ENCODE results near the gene VWA3A. TPM values are rescaled to one million over a fixed set of nuclear protein-coding genes. Genes with fewer than 3 reads are reported as not detected.

The VWA3A gene
- total RNA-seq, 1 experiment from 2014 or later = not detected

DNA sequence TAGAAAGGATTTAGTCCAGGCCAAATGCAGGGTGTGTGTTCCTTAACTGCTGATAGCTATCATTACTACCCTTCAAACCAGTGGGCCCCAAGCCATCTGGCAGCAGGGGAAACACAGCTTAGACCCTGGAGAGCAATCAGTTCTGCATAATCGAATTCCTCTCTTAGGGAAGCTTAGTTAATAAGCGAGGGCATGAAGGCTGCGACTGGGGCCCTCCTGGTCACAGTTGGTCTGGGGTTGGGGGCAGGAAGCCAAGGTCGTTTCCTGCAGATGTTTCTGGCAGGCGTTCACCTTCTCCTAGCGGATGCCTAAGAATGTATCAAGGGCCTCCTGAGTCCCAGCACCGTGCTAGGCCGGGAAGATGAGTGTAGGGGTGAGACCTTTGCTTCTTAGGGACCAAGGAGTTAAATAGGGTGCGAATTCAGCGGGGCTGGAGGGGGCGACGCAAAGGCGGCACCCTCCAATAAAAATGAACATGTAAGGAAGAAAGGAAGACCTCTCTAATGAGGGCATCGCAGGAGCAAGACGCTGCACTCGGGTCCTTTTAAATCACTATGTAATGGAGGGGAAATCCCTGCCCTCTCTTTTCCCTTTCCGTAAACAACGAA, 97.2 kb downstream of the VWA3A start:
- ChIA-PET POLR2A (interaction anchor here (1.3 kb wide), 1 partner anchor 369 kb away, joined by 3 read pairs; no protein-coding TSS in a partner anchor), CTCF (interaction anchor here (1.1 to 2.6 kb wide), 13 partner anchors 8 to 788 kb away, joined by 3 to 42 read pairs (median 5); partner anchors contain the start of gene PDZD9), RAD21 (ENCODE audit: low non-redundant PET in 1 of 2, low total read pairs in 2 of 2, uncharacterized antibody in 2 of 2, unreplicated experiment in 2 of 2) (interaction anchor here in 1 of 2 experiments (1.5 kb wide), 1 partner anchor 187 kb away, joined by 7 read pairs; no protein-coding TSS in a partner anchor)
- Histone ChIP-seq H3K27me3 (ENCODE audit: insufficient read depth, low read length) (no peaks in the 10 kb centered on the region), H3K27ac (ENCODE audit: low read depth, low read length) (peak overlapping the region; percentile 67; the same call in 1 of the 2 replicates), H3K4me3 (replicated peaks in 1 of 2; ENCODE audit: low read depth in 1 of 2, low read length in 2 of 2) (peak overlapping the region; percentile 51 to 67), H2AFZ (ENCODE audit: low read depth, low read length, poor library complexity, severe bottlenecking) (peak overlapping the region; percentile 17), H3K79me2 (ENCODE audit: insufficient read depth, low read length) (no peaks in the 10 kb centered on the region), H3K9me2 (ENCODE audit: insufficient read depth) (no peaks in the 10 kb centered on the region), H3K9me3 (ENCODE audit: control insufficient read depth in 1 of 2, insufficient read depth in 1 of 2, low read depth in 1 of 2, low read length in 2 of 2) (no peaks in the 10 kb centered on the region), H3K36me3 (ENCODE audit: control insufficient read depth in 1 of 2, insufficient read depth in 2 of 2, low read length in 2 of 2) (no peaks in the 10 kb centered on the region), H3K4me2 (ENCODE audit: low read length) (peak overlapping the region; percentile 96), H3K9ac (ENCODE audit: low read length) (peak overlapping the region; percentile 65), H4K20me1 (ENCODE audit: insufficient read depth) (no peaks in the 10 kb centered on the region), H3K4me1 (ENCODE audit: control insufficient read depth in 1 of 2, insufficient read depth in 2 of 2, low read length in 2 of 2) (peaks cover 20 to 30% of the 10 kb centered on the region in 2 experiments)
- DNase-seq (ENCODE audit: low read depth, low spot score) (no peak), ATAC-seq (no peak)
- intact Hi-C loops (cut with micrococcal nuclease) = loop anchor here (5.0 to 10.0 kb wide), 6 partner anchors 65 to 1245 kb away; partner anchors contain the start of gene IGSF6
- no TSS peak for BruUV-seq (replicated peaks)
- TF ChIP-seq SIN3A (IDR thresholded peaks at IDR 0.05; ENCODE audit: low read depth) (no peak), ZFX (IDR thresholded peaks at IDR 0.05) (no peak)

DNA sequence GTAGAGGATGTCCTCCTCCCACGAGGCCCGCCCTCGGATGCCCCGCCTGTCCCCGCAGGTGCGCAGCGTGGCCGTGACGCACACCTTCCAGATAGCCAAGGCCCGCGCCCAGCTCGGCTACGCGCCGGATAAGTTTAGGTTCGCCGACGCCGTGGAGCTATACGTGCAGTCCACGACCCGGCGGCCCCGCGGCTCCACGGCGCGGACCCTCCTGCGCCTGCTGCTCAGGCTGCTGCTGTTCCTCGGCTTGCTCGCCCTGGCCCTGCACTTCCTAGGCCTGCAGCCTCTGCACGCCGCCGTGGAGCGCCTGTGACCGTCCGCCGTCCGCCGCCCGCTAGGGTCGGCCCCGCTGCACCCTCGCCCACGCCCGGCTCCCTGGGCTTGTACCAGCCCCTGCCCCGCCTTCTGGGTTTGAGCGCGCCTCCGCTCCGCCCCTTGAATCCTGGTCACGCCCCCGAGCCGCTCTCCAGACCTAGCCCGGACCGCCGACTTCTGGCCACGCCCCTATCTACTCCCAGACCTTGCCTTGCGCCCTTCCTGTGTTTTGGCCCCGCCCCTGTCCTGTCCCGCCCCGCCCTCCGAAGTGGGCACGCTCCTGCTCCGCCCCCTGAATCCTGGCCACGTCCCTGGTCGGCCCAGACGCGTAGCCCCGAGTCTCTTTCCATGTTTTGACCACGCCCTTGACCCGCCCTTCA, 97.9 kb downstream of the VWA3A start:
- ChIA-PET RAD21 (ENCODE audit: low non-redundant PET in 1 of 2, low total read pairs in 2 of 2, uncharacterized antibody in 2 of 2, unreplicated experiment in 2 of 2) (no interaction called here), POLR2A (no interaction called here), CTCF (interaction anchor here (1.1 to 2.6 kb wide), 4 partner anchors 110 to 787 kb away, joined by 3 to 29 read pairs (median 10); no protein-coding TSS in a partner anchor)
- H3K4me2 ChIP-seq (ENCODE audit: low read length) = peak overlapping the region; percentile 96
- H3K27ac ChIP-seq (ENCODE audit: low read depth, low read length) = peak overlapping the region; percentile 67
- TF ChIP-seq CBX3 (IDR thresholded peaks at IDR 0.05; ENCODE audit: low read depth) (no peak), POLR2AphosphoS5 (IDR thresholded peaks at IDR 0.05; ENCODE audit: low read depth, low read length) (peak; percentile 46; the same call in 1 of the 2 replicates), YY1 (IDR thresholded peaks at IDR 0.05; ENCODE audit: extremely low read depth, insufficient replicate concordance, low read depth, low read length) (no peak), FOSL1 (IDR thresholded peaks at IDR 0.05; ENCODE audit: low read depth) (no peak)
- intact Hi-C loops (cut with micrococcal nuclease) = no loop called here
- peak overlapping the region; percentile 65 for H3K9ac ChIP-seq (ENCODE audit: low read length)
- peaks cover 20 to 32% of the 10 kb centered on the region in 2 experiments for H3K4me1 ChIP-seq (ENCODE audit: control insufficient read depth in 1 of 2, insufficient read depth in 2 of 2, low read length in 2 of 2)
- H3K79me2 ChIP-seq (ENCODE audit: insufficient read depth, low read length) = no peaks in the 10 kb centered on the region
- peak overlapping the region; percentile 17 for H2AFZ ChIP-seq (ENCODE audit: low read depth, low read length, poor library complexity, severe bottlenecking)
- ATAC-seq (peak; percentile 75), DNase-seq (ENCODE audit: low read depth, low spot score) (no peak)
- no peaks in the 10 kb centered on the region for H3K9me3 ChIP-seq (ENCODE audit: control insufficient read depth in 1 of 2, insufficient read depth in 1 of 2, low read depth in 1 of 2, low read length in 2 of 2)
- H3K27me3 ChIP-seq (ENCODE audit: insufficient read depth, low read length) = no peaks in the 10 kb centered on the region
- H4K20me1 ChIP-seq (ENCODE audit: insufficient read depth) = no peaks in the 10 kb centered on the region
- no peaks in the 10 kb centered on the region for H3K36me3 ChIP-seq (ENCODE audit: control insufficient read depth in 1 of 2, insufficient read depth in 2 of 2, low read length in 2 of 2)
- no peaks in the 10 kb centered on the region for H3K9me2 ChIP-seq (ENCODE audit: insufficient read depth)
- peak overlapping the region; percentile 51 to 67 for H3K4me3 ChIP-seq (replicated peaks in 1 of 2; ENCODE audit: low read depth in 1 of 2, low read length in 2 of 2)
- no TSS peak for BruUV-seq (replicated peaks)

Measured in HCT116 (cell line).